Activated CD4-positive, alpha-beta T cell treated with anti-CD3 and anti-CD28 coated beads for 24 hours (primary cell): Measurements from ENCODE around the gene FAM170A.

ENCODE experiments used
- DNase-seq, 2 donors: peaks; one replicate each; pipeline ENCODE4 v3.0.0-alpha.2; 2020; ENCODE audit warnings: low read depth in 2 of 2

Gene FAM170A, protein sequence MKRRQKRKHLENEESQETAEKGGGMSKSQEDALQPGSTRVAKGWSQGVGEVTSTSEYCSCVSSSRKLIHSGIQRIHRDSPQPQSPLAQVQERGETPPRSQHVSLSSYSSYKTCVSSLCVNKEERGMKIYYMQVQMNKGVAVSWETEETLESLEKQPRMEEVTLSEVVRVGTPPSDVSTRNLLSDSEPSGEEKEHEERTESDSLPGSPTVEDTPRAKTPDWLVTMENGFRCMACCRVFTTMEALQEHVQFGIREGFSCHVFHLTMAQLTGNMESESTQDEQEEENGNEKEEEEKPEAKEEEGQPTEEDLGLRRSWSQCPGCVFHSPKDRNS

DNA sequence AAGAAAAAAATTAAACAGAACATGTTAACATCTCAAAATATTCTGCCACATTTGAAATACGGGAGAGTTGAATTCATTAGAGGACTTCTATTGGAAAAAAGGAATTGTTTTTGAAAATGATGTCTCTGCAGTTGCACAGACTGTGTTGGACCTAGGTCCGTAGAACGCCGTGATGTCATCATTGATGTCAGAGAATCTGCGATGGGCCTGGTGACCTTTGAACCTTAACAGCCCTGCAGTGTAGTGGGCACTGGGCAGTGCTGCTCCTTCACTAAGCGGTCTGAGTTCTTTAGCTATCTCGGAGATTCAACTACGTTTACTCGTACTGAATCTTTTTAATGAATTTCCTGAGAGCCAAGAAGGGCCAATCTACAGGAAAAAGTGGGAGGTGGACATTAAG lies at the start of gene FAM170A:
Gene FAM170A (plus strand): TSS at position 220 of the 400 bp plus-strand sequence. CDS start 211 bp downstream, outside the sequence.
- DNase-seq: no peak

DNA sequence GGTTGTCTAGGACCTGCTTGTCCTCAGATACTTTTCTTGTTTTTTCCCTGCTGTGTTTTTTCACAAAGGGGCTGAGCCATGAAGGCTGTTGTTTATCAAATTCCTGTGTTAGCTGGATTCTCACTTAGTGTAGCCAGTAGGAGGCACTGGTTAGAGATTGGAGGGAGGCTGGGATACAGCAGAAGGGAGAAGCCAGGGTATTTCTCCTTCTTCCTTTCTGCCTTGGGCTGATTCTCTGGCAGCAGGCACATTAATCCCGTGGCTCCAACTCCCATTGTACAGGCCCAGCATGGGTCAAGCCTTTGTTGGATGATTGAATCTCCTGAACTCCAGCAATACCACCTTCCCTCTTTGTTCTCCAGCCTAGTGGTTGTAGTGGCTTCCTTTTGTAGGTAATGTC lies 46.4 kb upstream of the FAM170A start:
- no peak for DNase-seq

DNA sequence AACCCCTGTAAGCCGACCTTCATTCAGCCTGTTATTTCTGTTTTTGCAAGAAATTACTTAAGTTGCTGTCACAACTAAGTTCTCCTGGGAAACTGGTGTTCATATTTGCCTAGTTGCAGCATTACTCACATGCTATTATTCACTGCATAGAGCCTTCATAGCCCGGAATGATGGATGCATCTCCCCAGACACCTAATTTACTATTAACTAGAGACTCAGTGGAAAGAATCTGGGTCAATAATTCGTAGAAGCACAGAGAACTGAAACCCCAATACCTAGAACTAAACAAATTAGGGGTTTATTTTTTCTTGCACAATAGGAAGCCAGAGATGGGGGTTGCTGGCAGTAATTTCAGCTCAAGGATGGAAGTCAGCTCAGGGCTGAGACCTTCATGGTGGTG lies 45.7 kb upstream of the FAM170A start:
- no peak for DNase-seq

- no peak for DNase-seq
Observed at GRCh38 chr5:119596046-119596445, 33.3 kb upstream of the FAM170A start.

- DNase-seq: no peak
Observed at GRCh38 chr5:119597728-119598298, 31.5 kb upstream of the FAM170A start.

DNA sequence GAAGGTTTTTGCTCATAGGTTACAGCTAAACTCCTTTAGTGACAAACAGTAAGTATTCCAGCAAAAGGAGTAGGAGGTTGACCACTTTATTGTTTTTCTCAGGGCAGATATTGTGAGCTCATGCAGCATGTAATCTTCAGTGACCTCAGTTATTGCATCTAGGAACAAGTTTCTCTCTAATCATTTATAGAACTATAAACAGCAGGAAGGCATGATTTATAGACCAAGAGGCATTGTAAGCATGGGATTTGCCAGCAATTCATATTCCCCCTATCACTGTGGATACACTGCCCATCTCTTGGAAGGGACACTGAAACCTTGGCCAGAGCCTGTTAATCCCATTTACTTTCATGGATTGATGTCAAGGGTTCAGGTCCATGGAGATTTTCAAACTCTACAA lies 15.4 kb upstream of the FAM170A start:
- no peak for DNase-seq

- DNase-seq: no peak
Observed at GRCh38 chr5:119614838-119615237, 14.5 kb upstream of the FAM170A start.

GRCh38 chr5:119626086-119626485 lies 3.3 kb upstream of the FAM170A start:
- no peak for DNase-seq

- no peak for DNase-seq
Observed at GRCh38 chr5:119630752-119631440, 1.5 kb downstream of the FAM170A start.

DNA sequence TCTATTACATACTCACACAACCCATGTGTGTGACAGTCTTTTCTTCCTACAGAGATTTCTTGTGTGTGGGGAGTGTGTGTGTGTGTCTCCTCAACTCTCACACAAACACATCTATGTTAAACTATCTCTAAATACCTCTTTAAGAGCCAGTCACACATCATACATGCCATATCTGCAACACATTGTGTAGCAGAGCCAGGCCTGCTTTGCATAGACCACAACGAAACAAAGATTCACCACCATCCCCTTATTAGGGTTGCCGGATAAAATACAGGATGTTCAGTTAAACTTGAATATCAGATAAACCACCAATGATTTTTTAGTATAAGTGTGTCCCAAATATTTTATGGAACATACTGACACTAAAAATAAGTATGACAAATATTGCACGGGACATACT lies 2.3 kb downstream of the FAM170A start:
- DNase-seq: no peak

DNA sequence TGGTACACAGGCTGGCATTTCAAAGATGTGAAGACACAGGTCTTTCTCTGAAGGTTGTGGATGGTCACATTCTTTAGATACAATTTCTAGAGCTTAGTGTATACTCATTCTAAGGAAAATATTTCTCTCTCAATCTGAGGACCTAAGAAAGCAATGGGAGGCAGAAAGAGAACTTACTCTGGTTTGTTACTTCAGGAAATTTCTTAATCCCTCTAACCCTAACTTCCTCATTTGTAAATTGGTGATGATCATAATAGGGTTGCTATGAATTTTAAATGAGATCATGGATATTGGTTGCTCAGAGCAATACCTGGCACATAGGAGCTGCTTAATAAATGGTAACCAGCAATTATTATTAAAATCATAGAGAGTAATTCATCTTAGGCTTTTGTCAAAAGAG lies 22.1 kb downstream of the FAM170A start:
- DNase-seq: no peak

DNA sequence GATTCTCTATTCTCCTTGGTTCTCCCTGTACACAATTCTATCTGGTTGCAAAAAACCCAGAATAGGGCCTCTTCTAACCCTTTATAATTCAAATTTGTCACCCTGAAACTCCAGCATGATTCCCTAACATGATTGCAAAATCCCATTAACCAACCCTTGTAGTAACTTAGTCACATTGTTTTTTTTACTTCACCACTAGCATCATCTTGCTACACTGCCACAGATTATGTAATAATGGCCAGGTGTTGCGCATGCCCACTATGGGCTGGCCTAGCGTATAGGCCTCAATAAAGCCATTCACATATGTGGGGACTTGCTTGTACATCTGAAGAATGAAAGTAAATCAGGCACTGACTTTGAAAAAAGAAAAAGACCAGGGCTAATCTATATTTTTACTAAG lies 25.7 kb downstream of the FAM170A start:
- no peak for DNase-seq

DNA sequence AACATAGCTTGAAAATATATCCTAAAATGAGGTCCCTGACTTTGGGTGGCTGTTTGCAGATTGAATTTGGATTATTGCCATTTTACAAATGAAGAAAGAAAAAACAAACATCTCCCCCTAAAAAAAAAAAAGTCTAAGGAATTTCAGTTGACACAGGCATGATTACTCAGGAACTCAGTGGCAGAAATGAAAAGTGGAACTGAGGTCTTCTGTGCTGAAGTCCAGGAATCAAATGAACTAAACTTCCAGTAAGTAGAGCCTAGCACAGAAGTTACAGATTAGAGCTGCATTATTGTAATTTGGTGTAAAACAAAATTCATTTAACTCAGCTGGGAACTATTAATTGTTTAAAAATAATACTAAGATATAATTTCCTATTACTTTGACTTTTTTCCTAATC lies 26.7 kb downstream of the FAM170A start:
- no peak for DNase-seq

- no peak for DNase-seq
Observed at GRCh38 chr5:119666542-119666941, 37.2 kb downstream of the FAM170A start.

DNA sequence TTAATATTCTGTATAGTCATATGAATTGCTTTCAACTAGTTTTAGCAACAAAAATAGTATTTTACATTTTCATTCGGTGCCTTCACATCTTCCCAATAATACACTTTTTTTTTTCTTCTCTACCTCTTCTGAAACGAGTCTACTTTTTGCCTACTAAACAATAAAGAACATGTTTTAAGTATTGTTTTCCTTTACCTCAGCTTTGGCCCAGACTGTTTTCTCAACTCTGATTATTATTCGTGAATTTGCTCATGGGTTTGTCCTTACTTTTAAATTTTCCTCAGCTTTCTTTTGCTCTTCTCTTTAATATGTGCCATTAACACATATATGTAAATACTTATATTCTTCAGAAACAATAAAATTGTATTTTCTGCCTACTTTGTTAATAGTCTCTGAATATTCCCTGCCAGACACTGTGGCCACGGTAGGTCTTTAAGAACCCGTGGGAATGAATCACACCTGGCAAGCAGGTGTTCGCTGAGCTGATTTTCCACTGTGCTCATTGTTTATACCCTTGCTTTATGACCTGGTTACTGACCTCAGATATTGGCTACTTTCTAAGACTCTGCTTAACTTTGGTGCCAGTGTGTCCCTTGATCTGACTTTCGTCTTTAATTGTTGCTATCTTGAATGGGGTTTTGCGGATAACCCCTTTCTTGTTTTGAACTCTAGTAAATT lies 49.1 kb downstream of the FAM170A start:
- no peak for DNase-seq

- no peak for DNase-seq
Observed at GRCh38 chr5:119680080-119680479, 50.7 kb downstream of the FAM170A start.

GRCh38 chr5:119681734-119682133 lies 52.4 kb downstream of the FAM170A start:
- DNase-seq: no peak

- no peak for DNase-seq
Observed at GRCh38 chr5:119682372-119682771, 53.0 kb downstream of the FAM170A start.
